ENCODE measurements around the gene DNAJC8.

Gene DNAJC8

GRCh38 chr1:28249013-28249865 is 16.4 kb upstream of the DNAJC8 start:
- DNase-seq: peak in 5 of 14 donors; percentile 3 to 43 (median 13)

- DNase-seq: peak in 12 of 14 donors; percentile 18 to 79 (median 53)
Measured at GRCh38 chr1:28248273-28249012, 15.6 kb upstream of the DNAJC8 start.

DNA sequence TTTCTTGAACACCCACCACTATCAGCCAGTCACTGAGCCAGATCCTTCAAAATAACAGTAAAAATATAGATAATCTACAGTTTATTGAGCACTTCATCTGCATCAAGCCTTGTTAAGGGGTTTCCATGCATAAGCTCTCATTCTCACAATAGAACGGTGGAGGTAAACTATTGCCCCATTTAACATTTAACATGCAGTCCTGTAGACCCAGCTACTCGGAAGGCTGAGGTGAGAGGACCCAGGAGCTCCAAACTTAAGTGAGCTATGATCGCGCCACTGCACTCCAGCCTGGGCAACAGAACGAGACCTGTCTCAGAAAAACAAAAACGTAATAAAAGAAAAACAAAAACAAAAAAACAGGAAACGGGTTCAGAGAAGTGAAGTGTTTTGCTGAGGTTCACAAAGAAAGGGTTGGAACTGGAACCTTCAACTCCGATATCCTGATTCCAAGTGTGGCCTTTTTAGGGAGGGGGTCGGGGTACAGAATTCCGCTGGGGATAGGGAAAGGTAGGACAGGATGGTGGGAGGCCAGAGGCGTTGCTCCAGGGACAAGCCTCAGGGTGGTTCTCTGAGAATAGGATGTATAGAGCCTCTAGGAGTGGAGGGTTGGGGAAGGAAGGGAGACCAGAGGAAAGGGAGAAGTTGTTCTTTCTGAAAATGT is 14.9 kb upstream of the DNAJC8 start:
- DNase-seq: peak in 3 of 14 donors; percentile 43 to 62 (median 44)

GRCh38 chr1:28246427-28246832 is 13.6 kb upstream of the DNAJC8 start:
- peak in 1 of 14 donors; percentile 22 for DNase-seq

DNA sequence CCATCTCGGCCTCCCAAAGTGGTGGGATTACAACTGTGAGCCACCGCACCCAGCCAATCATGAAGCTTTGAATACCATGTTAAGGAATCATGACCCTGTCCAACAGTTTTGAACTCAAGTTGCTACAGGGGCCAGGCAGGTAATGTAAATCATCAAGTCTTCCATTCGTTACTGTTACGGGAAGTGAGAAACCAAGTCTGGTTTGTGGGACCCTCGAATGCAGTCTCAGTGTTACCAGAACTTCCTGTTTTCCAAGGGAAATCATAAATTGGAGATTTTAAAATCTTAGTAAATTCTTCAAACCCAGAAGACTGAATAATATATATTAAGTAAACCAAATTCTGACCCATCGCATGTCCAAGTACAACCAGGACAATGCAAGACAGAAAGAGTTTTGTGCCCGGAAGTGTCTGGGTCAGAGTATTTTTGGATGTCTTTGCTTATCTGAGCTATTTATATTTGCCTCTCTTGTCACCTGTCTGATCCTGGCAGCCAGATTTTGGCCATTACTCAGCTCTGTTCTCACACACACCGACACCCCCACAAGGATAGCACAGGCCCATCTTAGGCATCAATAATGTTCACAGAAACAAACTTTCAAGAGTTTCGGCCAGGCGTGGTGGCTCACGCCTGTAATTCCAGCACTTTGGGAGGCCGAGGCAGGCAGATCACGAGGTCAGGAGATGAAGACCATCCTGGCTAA is 11.9 kb upstream of the DNAJC8 start:
- DNase-seq: peak in 1 of 14 donors; percentile 6

GRCh38 chr1:28243685-28244311 is 11.0 kb upstream of the DNAJC8 start:
- DNase-seq: no peak

DNA sequence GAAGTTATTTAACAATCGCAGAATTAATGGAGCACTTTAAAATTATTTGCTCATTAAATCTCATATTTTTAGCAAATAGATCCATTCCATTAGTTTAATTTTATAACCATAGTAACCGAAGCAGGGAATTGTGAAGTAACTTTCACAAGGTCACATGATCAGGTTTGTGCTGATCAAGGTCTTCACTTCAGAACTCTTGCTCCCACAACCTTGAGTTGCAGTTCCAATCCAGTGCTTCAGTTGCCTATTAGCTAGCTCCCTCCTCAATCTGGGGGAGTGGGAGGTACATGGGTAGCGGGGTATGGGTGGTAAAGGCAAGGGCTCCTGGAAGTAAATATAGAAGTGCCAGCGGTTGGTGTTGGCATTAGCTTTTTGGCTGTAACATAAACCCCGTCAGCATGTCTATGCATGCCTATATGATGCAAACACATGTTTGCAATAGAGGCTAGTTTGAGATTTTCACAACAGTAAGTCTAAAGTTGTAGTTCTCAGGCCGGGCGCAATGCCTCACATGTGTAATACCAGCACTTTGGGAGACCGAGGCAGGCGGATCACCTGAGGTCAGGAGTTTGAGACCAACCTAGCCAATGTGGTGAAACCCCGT is 8.9 kb upstream of the DNAJC8 start:
- no peak for DNase-seq

DNA sequence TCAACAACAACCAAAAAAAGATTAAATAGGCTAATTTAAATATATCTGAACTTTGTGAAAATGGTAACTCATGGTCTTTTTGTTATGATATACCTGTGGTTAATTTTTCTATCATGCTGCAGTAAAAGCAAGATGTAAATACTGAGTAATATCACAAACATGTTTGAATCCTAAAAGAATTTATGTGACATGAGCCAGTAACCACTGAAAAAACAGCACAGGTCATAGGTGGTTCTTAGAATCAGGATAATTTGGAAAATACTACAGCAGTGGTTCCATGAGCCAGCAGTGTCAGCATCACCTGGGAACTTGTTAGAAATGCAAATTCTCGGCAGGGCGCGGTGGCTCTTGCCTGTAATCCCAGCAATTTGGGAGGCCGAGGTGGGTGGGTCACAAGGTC is 7.2 kb upstream of the DNAJC8 start:
- DNase-seq: no peak

GRCh38 chr1:28239004-28239403 is 6.2 kb upstream of the DNAJC8 start:
- DNase-seq: no peak

DNA sequence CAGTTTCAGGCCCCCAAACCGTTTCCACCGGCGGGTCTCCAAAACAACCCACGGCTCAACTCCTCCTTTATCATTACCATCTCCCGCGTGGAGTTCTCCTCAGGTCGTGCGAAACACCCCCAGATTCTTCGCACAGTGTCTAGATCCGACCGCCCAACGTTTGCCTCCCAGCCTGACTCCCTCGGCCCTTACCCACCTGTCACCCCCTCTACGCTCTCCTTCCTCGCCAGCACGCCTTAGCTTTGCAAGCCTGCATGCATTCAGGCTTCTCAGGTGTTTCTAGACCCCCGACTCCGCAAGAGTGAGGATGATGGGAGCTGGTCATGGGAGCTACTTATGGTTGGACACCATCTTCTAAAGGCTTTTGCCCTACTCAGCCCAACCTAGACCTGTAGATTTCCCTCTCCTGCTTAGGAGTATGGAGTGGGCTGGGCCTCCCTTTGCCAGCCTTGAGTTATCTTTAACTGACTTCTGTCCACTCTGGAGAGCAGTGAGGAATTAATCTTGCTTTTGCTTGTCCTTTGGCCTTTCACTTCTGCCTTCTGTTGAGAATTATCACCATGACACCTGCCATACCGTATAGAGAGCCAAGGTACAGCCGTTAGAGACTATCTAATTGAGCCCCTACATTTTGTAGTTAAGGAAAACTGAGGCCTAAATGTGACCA is 4.0 kb upstream of the DNAJC8 start:
- DNase-seq: peak in 2 of 14 donors; percentile 28 to 48

DNA sequence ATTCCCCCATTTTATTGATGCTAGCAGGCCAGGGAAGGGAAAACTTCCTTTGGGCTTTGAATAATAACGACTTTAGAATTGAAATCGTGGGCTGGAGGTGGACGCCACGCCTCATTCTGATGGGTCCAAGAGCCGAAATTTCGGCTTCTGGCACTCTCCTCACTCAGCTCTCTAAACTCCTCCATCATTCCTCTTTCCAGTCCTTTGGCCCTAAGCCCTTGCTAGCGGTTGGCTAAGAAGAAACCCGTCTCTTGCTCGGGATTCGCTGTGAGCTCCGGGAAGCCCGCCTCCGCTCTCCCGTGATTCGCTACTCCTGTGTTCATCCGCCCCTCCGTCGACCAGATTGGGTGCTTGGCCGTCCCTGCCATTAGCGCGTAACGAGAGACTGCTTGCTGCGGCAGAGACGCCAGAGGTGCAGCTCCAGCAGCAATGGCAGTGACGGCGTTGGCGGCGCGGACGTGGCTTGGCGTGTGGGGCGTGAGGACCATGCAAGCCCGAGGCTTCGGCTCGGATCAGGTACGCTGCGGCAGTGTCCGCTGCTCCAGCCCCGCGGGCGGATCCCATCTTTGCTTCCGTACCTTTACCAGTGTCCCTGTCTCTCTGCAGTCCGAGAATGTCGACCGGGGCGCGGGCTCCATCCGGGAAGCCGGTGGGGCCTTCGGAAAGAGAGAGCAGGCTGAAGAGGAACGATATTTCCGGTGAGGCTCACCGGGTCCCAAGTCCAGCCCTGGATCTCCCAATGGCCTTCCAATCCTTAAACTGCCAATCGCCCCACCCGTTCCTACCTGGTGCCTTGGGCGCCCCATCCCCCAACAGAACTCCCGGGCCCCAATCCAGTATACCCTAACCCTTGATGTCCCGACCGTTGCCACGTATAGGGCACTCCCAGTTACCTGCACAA is 3.2 kb upstream of the DNAJC8 start, which contains the start of gene ATP5IF1:
TSS of gene ATP5IF1 (plus strand) at position 370 of the 901 bp plus-strand sequence. CDS start at position 430, 60 bp downstream.
- peak; percentile 71 to 98 (median 94) for DNase-seq

DNA sequence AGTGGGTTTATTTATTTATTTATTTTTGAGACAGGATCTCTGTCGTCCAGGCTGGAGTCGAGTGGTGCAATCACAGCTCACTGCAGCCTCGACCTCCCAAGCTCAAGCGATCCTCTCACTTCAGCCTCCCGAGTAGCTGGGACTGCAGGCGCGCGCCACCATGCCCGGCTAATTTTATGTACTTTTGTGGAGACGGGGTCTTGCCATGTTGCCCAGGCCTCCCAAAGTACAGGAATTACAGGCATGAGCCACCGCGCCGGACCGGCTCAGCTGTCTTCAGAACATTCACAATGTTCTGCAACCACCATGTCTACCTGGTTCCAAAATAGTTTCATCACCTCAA is 406 bp upstream of the DNAJC8 start:
- no peak for DNase-seq

DNA sequence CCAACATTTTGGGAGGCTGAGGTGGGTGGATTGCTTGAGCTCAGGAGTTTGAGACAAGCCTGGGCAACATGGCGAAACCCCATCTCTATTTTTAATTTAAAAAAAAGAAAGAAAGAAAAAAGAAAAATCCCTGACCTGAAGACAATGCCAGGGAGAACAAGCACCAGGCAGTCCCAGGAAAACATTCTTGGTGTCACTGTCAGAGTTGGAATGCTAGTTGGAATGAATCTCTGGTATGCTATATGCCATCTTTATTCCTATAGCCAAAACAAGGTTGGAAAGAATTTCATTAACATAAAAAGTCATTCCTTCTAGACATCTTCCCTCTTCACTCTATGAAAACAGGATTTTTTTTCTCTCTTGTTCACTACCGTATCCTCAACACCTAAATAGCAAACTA is 2.8 kb downstream of the DNAJC8 start:
- no peak for DNase-seq

DNA sequence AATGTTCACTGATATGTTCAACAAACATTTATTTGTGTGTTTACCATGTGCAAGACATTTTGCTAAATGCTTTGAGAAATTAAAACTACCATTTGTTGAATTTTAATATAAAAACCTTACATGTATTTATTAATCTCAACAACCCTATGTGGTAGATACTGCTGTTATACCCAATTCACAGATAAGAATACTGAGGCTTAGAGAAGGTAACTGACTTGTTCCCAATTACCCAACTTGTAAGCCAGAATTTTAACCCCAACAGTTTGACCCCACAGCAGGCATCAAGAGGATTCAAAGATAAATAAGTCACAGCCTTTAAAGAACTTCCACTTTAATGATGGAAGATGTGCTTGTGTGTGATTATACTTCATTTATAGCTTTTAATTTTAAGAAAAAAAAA is 3.7 kb downstream of the DNAJC8 start:
- DNase-seq: no peak

- no peak for DNase-seq
Measured at GRCh38 chr1:28213315-28213714, 19.5 kb downstream of the DNAJC8 start.

DNA sequence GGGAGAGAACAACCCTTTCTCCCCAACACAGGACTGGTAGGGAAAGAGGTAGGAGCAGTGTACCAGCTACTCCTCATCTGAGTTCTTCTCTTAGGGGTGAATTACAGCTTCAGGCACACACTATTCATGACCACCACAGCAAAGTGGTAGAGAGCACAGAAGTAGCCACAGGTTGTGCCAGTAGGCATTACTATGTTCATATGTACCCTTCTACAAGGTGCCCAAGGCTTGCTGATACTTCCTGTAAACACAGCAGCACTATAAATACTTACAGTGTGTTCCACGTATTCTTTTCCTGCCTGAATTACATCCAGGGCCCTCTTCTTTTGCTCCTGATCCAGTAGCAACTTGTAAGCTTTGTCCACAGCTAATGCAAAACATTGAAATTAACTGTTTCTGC is 23.1 kb downstream of the DNAJC8 start:
- DNase-seq: no peak

- peak in 8 of 14 donors; percentile 5 to 36 (median 20) for DNase-seq
Measured at GRCh38 chr1:28208818-28209441, 23.9 kb downstream of the DNAJC8 start.

DNA sequence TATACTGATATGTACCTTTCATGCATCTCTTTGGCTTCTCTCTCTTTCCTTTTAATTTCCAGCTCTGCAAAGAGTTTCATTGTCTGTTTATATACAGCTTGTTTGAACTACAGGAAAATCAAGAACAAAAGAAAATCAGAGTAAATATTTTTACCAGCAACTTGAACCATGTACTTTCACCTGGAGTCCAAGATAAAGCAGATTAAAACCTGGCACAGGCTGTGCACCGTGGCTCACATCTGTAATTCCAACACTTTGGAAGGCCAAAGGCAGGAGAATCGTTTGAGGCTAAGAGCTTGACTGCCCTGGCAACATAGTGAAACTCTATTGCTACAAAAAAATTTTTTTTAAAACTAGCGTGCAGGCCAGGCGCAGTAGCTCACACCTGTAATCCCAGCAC is 27.6 kb downstream of the DNAJC8 start:
- no peak for DNase-seq

DNA sequence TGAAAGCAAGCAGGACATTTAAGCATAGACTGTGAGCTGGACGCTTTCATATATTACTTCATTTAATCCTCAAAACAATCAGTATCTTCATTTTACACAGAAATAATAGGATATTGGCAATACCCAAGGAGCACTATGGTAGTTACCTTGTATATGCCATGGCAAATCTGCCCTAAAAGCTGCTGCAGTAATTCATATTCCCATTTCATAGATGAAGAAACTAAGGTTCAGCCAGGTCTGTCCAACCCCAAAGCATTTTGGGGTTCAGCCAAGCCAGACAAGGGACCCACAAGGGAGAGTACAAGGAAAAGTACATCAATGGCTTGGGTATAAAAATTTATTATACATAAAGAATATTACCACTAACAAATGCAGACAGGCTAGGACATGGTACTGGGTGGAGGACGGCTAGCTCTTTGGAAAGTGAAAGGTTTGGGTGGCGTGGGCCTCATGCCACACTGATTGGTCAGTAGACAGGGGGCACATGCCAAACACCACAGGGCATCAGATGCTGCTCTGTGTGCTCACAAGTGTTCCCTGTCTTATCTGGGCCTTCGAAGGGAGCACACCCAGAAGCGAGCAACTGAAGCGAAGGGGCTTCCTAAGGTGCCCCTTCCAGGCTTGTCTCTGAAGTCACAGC is 32.5 kb downstream of the DNAJC8 start:
- no peak for DNase-seq

Data from C1 segment of cervical spinal cord (tissue), 14 donors.